HG02840 (cell line): ENCODE measurements around the gene LPAR1.

ENCODE experiments used
- ATAC-seq: cut with Tn5 transposase; IDR thresholded peaks from one replicate; pipeline ENCODE4 v1.9.1; 2021; ENCODE audit warnings: mild to moderate bottlenecking, moderate library complexity, moderate number of reproducible peaks; ENCODE audit not compliant: unreplicated experiment, low FRiP score

The LPAR1 gene

GRCh38 chr9:111003182-111003581 is 35.1 kb downstream of the LPAR1 start:
- ATAC-seq: no peak

DNA sequence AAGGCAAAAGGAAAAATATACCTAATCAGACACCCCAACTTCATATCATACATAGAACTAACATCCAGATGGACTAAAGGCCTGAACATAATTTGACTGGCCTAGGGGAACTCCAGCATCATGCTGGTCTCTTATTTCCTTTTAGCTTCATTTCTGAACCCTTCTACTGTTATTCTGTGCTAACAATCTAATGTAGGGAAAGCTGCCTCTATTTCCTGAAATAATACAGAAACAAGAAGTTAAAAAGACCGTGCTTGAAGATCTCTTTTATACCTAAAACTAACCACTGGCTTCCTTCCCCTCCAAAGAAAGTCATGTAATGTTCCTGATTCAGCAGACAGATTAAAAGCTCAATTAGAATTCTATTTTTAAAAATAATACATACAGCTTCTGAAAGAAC is 36.7 kb downstream of the LPAR1 start:
- ATAC-seq: no peak

DNA sequence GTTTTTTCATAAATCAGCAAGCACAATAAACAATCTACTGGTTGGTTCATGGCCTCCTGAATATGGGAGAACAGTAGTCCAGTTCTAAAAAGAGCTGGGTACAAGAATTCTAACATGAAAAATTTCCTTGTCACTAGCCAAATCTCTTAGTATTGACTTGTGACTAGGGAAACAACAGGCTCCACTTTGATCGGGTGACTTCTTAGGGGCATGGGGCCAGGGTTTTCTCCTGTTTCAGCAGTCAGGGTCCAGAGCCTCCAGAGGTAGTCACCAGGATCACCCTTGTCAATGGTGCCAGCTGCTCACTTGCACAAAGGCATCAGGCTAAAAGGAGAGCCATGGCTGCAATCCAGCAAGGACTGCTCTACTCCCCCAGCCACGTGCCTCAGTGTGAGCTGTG is 38.1 kb downstream of the LPAR1 start:
- no peak for ATAC-seq

- no peak for ATAC-seq
These were observed 38.9 kb downstream of the LPAR1 start for GRCh38 chr9:110999379-110999778.

DNA sequence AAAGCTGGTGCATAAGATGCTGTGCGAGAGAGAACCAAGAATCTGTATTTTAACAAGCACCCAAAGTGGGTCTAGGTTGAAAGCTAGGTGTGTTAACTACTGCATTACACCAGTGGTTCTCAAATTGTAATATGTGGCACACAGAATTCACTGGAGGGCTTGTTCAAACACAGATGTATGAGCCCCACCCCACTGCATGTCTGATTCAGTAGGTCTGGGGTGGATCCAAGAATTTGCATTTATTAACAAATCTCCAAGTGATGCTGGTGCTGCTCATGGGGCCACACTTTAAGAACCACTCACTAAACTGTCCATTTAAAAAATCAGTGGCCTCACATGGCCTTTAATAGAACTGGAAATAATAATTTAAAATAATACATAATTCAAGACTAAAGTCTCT is 40.4 kb downstream of the LPAR1 start:
- ATAC-seq: no peak

DNA sequence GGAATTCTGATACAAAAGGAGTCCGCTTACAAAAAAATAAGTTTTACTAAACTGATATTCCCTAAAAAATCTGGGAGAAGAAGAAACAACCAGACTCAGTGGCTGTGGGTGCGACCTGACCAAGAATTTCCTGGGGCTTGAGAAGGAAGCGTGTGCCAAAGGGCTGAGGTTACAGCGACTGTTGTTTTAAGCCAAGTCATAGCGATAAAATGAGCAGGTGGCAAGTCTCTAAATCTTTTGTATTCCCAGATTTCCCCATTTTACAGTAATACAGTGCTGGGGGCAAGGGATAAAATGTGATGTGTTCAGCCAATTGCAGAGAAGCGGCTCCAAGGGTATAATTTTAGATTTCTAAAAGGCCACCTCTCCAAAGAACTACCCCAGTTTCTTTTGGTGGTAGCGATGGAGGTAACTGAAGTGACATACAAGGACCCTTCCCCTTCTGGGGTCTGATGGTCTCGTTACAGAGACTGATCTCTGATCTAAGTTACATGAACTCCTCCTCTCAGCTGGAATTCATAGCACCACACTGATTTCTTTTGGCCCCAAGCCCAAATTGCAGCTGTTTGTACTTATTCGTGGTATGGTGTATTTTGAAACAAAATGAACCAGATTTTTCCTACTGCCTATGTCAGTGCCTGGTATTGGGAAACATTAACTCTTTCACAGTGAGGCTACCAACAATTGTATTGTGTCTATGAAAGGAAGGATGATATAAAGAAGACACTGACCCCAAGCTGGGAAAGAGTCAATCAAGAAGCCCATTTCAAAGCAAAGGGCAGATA is 41.6 kb downstream of the LPAR1 start:
- no peak for ATAC-seq

DNA sequence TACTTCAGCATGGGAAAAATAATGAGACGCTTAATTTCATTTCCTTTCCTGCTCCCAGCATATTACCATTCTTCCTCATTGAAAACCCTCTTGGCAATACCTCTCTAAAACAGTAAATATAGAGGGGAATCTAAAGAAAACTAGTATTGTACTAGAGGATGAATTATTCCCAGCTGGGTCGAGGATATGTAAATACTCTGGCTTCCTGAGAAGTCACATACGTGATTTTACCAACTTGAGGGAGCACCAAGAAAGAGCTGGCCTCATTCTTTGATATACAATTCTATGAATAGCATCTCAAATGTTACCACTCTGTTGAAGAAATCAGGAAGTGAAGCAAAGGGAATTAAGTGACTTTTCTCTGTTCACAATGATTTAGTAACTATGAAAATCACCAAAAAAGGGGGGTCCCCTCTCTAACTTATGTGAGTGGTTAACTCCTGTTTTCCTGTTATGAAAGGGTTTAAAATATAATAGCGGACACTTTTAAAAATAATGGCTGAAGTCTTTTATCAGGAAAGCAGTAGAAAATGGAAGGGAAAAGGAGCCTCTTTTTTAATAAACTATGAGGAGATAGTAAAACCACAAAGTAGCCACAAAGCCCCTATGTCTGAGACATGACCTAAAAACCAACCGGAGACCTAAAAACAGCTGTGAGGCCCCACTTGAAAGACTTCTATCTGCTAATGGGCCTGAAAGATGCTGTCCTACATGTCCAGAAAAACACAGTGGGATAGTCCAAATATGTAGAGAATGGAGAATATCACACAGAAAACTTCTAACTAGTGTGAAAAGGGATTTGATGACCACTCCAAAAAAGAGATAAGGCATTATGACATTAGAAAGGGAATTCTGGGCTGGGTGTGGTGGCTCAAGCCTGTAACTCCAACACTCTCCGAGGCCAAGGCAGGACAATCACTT is 42.6 kb downstream of the LPAR1 start:
- ATAC-seq: no peak

GRCh38 chr9:110994771-110995241 is 43.5 kb downstream of the LPAR1 start:
- no peak for ATAC-seq

GRCh38 chr9:110990481-110990880 is 47.8 kb downstream of the LPAR1 start:
- ATAC-seq: no peak

- ATAC-seq: no peak
These were observed 51.7 kb downstream of the LPAR1 start for GRCh38 chr9:110986529-110986928.

DNA sequence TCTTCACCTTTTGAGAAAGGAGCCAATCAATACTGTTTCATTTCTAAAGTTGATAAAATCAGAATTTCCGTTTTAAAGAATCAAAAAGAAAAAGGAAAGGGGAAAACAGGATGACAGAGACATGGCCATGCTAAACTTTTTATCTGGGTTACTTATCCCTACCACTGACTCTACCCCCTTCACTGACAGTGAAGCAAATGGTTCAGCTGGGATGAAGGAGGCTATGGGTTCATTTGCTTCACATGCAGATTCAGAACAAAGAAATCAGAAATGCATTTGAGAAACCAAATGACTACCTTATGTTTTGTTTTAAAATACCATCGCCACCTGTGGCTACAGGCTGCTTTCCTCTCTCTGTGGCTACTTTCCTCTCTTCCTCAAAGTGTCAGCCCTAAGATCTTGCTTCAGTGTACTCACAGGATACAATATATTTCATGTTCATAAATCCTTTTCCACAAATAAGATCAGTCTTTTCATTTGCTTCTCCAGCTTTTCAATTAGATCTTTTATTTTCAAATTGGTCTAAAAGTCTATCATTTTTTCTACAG is 53.3 kb downstream of the LPAR1 start:
- ATAC-seq: no peak

DNA sequence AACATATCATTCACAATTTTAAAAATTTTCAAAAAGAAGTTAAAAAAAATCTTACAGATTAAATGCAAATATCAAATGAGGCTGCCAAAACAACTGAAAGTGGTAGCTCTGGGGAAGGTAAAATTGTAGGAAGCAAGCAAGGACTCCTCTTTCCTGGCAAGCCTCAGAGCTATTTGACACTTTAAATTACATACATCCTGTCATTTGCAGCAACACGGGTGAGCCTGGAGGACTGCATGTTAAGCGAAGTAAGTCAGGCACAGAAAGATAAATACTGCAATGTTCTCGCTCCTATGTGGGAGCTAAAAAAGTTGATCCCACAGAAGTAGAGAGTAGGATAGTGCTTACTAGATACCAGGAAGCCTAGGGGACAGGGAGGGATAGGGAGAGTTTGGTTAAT is 58.0 kb downstream of the LPAR1 start:
- ATAC-seq: no peak

DNA sequence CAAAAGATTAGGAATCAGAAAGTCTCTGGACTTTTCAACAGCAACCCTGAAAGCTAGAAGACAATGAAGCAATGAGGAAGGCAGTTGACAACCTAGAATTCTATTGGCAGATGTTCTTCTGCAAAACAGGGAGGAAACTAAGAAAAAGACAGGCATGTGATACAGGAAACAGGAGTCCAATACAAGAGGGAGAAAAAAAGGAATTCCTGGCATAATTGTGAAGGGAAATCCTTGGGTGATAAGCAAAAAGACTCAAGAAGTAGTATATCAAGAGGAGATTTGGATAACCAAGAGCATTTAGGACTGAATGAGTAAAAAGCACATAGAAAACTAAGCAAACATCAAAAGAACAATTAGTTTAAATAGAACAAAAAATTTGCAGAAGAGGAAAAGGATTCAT is 58.6 kb downstream of the LPAR1 start:
- ATAC-seq: no peak

DNA sequence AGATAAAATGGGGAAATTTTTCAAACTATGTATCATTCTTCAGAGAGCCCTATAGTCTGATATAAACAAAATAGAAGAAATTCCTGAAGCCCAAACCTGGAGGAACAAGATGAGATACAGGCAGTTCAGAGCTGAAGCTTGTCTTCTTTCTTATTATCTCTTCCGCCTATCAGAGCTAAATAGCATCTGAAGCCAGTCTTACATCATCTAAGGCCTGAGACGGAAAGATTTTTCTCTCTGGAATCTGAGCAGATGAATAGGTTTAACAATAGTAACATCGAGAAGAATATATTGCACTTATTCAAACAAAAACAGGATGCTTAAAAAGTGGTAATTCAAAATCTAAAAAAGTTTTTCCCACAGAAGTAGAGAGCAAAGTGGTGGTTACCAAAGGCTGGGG is 59.8 kb downstream of the LPAR1 start:
- ATAC-seq: no peak

DNA sequence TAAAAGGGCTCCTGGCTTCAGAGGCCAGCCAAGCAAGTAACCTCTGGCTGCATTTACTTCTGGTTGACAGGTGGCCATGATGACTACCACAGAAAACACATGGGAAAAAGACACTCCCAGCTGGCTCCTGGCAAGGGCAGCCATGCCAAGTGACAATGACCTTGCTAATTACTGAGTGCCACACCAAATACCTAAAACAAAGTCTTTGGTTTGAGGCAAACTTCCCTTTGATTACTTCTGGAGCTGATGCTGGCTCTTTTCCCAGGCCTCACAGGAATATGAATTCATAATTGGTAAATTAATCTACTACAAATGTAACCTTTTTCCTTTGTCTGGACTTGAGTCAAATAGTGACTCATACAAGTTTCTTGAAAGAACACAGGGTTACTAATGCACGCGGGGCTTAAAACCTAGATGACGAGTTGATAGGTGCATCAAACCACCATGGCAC is 61.0 kb downstream of the LPAR1 start:
- ATAC-seq: no peak

- ATAC-seq: no peak
These were observed 62.3 kb downstream of the LPAR1 start for GRCh38 chr9:110975969-110976368.

DNA sequence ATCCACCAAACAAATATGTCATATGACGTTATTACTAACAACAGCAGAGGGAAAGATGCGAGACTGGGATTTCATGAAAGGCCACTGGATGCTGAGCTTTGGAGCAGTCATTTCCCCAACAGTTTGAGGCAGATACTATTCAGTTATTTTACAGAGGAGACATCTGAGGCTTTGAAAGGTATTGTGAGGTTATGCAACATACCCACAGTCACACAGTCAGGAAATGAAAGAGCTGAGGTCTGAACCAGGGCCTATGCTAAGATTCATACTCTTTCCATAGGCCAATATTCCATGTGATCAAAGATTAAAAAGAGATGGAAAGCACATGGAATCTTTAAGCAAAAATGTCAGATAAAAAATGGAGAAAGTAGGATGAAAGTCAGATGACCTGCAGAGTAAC is 63.0 kb downstream of the LPAR1 start:
- ATAC-seq: no peak

- ATAC-seq: no peak
These were observed 66.6 kb downstream of the LPAR1 start for GRCh38 chr9:110971705-110972104.

DNA sequence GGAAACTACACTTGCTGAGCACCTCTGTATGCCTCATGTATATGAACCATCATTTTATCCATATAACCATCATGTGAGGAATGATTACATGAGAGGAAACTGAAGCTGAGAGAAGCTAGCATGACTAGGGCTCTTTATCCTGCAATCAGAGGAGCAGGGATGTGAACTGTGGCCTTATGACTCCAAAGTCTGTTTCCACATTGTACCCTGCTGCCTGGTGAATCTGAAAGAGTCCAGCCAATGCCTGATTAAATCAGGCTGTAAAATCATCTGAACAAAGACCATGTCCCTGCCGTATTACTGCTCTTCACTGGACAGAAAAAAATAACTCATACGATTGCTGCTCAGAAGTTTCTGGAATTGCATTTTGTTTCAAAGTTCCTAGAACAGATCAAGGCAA is 67.0 kb downstream of the LPAR1 start:
- ATAC-seq: no peak

- ATAC-seq: no peak
These were observed 68.3 kb downstream of the LPAR1 start for GRCh38 chr9:110969971-110970386.

DNA sequence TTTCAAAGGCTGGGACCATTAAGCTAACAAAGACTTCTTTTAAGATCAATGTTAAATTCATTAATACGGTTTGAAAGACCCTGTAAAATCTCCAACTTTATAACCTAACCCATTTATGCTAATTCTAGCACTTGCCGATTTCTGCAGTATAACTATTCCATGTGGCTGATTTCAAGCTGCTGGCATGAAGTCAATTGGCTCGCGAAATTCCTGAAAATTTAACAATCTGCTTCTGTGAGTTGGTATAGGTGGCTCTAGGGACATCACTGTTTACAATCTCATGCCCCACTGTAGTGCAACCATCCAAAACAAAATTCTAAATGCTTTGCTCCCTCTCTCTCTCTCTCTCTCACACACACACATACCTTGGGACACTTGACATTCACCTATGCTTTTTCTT is 70.2 kb downstream of the LPAR1 start:
- no peak for ATAC-seq
